ENCODE data around the gene MAPK8IP3.

DNA sequence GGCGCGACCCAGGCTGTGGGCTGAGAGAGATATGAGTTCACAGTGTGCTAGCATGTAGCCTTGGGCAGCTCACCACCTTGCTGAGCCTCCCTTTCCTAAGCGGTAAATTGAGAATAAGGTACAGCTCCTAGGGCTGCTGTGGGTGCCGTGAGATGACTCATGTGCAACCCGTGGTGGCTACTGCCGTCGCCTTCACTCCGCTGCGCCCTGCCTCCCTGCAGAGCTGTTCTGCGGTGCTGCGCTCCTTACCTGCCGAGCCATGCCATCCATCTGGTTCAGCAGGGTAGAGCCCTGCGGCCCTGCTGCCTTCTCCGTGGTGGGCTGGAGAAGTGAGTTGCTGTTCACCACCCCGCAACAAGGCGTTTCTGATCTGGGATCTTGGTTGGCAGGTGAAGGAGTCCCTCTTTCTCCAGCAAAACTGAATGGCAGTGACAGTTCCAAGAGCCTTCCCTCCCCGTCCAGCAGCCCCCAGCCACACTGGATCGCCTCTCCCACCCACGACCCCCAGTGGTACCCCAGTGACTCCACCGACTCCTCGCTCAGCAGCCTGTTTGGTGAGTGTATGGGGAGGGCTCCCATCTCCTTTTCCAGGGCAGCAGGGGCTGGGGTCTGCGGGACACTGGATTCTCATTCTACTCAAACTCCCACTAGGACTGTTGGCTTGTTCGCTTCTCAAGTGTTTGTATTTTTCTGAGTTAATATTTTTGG, 37.2 kb upstream of the MAPK8IP3 start:
- TF ChIP-seq, protein P1, sequence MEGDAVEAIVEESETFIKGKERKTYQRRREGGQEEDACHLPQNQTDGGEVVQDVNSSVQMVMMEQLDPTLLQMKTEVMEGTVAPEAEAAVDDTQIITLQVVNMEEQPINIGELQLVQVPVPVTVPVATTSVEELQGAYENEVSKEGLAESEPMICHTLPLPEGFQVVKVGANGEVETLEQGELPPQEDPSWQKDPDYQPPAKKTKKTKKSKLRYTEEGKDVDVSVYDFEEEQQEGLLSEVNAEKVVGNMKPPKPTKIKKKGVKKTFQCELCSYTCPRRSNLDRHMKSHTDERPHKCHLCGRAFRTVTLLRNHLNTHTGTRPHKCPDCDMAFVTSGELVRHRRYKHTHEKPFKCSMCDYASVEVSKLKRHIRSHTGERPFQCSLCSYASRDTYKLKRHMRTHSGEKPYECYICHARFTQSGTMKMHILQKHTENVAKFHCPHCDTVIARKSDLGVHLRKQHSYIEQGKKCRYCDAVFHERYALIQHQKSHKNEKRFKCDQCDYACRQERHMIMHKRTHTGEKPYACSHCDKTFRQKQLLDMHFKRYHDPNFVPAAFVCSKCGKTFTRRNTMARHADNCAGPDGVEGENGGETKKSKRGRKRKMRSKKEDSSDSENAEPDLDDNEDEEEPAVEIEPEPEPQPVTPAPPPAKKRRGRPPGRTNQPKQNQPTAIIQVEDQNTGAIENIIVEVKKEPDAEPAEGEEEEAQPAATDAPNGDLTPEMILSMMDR (conservative IDR thresholded peaks at IDR 0.05; ENCODE audit: low read depth, low read length) = no peak
- TF ChIP-seq EZH2 (IDR thresholded peaks at IDR 0.05; ENCODE audit: low read length, unreplicated experiment) (no peak), EZH2phosphoT487 (IDR thresholded peaks at IDR 0.05; ENCODE audit: borderline replicate concordance, low read length) (no peak)
